Coronary artery (tissue), 2 donors: ENCODE data around the gene SLC52A3.

Source experiments
- DNase-seq: peaks from one replicate; pipeline ENCODE4 v3.0.0-alpha.2; 2017; ENCODE audit warnings: low spot score
- H3K27ac ChIP-seq, 2 donors: fragments of 200-600 bp; sonication (generic); one replicate each; pipeline ENCODE4 v1.5.1; 2016 to 2019
- H3K4me3 ChIP-seq: fragments of 200-600 bp; sonication (generic); 2 replicates; pipeline ENCODE4 v1.5.1; 2016; ENCODE audit warnings: mild to moderate bottlenecking, moderate library complexity
- TF ChIP-seq, protein P1 (sequence below): fragments of 200-600 bp; sonication (generic); IDR thresholded peaks from one replicate; pipeline ENCODE4 v1.5.1; 2019; ENCODE audit warnings: antibody characterized with exemption

The SLC52A3 gene

DNA sequence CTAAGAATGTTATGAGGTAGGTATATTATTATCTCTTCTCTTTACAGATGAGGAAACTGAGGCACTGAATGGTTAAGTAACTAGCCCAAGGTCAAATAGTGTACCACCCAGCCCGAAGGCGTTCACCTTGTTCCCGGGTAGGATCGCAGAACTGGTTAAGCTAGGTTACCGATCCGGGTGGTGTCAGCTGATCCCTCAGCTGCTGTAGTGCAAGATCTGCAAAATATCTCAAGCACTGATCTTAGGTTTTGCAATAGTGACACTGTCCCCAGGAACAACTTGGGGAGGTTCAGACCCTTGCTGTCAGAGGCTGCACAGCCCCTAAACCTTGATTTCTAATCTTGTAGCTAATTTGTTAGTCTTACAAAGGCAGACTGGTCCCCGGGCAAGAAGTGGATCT, 28.1 kb downstream of the SLC52A3 start:
- no peak for DNase-seq
- Histone ChIP-seq H3K4me3 (no peak overlapping the region), H3K27ac (no peak overlapping the region)
- TF ChIP-seq, protein P1, sequence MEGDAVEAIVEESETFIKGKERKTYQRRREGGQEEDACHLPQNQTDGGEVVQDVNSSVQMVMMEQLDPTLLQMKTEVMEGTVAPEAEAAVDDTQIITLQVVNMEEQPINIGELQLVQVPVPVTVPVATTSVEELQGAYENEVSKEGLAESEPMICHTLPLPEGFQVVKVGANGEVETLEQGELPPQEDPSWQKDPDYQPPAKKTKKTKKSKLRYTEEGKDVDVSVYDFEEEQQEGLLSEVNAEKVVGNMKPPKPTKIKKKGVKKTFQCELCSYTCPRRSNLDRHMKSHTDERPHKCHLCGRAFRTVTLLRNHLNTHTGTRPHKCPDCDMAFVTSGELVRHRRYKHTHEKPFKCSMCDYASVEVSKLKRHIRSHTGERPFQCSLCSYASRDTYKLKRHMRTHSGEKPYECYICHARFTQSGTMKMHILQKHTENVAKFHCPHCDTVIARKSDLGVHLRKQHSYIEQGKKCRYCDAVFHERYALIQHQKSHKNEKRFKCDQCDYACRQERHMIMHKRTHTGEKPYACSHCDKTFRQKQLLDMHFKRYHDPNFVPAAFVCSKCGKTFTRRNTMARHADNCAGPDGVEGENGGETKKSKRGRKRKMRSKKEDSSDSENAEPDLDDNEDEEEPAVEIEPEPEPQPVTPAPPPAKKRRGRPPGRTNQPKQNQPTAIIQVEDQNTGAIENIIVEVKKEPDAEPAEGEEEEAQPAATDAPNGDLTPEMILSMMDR = no peak

DNA sequence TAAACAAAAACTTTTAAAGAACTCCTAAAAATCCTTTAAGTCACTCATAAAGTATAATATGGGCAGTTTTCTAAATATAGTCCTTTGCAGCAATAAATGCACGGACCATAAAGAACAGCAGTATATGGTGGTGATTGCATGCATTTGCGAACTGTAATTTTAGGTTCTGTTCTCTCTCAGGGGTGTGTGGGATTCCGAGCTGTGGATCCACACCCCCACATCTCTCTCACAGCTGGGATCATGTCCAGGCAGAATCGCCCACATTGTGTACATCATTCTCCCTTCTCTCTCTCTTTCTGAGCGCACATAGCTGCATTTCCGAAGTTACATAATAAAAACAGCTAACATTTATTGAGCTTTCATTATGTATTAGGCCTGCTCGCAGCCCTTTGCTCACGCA, 28.6 kb downstream of the SLC52A3 start:
- Histone ChIP-seq H3K4me3 (no peak overlapping the region), H3K27ac (no peak overlapping the region)
- TF ChIP-seq, protein P1 = no peak
- DNase-seq = no peak

DNA sequence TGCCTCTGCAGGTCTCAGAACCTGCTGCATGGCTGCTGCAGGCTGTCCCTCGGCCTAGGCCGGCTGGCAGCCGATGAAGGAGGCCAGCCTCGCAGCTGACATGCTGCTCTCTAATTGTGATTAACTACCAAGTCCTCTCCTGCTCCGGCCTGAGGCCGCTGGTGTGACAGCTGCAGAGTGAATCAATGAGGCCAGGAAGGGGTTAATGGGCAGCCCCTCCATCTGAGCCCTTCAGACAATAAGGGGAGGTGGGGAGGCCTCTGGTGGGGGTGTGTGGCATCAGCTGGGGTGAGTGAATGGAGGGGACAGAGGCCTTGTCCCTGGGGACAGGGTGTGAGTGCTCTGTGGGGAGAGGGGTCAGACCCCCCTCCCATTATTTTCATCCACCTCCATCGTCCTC, 34.4 kb downstream of the SLC52A3 start:
- DNase-seq = no peak
- Histone ChIP-seq H3K4me3 (no peak overlapping the region), H3K27ac (no peak overlapping the region)
- TF ChIP-seq, protein P1 = no peak

DNA sequence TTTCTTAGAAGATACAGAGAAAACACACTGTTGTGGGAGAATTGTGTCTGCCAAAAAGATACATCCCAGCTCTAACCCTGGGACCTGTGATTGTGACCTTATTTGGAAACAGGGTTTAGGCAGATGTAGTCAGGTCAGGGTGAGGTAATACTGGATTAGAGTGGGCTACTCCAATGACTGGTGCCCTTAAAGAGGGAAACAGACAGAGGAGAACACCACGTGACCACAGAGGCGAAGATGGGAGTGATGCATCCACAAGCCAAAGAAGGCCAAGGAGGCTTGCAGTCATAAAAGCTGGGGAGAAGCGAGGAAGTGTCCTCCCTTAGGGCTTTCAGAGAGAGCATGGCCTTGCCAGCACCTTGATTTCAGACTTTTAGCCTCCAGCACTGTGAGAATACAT, 35.6 kb downstream of the SLC52A3 start:
- no peak overlapping the region for H3K27ac ChIP-seq
- no peak for DNase-seq
- TF ChIP-seq, protein P1 = no peak
- H3K4me3 ChIP-seq = no peak overlapping the region

DNA sequence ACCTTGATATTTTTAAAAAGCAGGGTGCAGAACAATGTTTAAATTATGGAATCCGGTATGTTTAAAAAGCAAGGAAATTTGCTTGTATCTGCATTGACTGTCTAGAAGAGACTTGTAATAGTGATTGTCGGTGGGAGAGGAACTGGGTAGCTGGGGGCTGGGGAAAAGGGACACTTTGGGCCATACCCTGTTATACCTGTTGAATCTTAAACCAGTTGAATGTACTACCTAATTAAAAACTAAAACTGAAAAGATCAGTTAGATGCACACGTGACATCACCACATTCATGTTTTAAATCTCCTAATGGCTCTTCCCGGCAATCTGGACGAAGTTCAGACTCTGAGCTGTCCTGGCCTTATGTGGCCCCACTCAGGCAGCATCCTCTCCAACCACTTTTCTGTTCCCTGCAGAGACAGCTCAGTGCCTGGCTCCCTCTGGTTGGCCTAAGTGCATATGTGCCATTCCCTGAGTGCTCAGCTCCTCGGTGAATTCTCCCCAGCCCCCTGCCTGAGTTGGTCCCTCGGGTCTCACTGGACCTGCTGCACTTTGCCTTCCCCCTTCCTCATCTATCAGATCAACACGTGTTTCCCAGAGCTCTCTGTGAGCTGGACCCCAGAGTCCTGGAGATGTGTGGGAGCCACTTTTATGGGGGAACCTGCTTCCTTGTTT, 36.3 kb downstream of the SLC52A3 start:
- Histone ChIP-seq H3K4me3 (no peak overlapping the region), H3K27ac (no peak overlapping the region)
- peak; percentile 68 for DNase-seq
- TF ChIP-seq, protein P1 = no peak

DNA sequence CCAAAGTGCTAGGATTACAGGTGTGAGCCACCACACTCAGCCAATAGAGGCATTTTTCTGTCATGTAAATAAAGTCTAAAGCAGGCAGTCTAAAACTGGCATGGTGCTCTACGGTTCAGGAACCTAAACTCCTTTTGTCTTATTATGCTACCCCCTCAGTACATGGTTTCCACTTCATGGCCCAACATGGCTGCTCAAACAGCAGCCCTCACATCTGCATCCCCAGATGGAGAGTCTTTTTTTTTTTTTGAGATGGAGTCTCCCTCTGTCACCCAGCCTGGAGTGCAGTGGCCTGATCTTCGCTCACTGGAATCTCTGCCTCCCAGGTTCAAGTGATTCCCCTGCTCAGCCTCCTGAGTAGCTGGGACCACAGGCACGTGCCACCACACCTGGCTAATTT, 38.3 kb downstream of the SLC52A3 start:
- TF ChIP-seq, protein P1 = no peak
- no peak overlapping the region for H3K27ac ChIP-seq
- H3K4me3 ChIP-seq = no peak overlapping the region
- DNase-seq = no peak

DNA sequence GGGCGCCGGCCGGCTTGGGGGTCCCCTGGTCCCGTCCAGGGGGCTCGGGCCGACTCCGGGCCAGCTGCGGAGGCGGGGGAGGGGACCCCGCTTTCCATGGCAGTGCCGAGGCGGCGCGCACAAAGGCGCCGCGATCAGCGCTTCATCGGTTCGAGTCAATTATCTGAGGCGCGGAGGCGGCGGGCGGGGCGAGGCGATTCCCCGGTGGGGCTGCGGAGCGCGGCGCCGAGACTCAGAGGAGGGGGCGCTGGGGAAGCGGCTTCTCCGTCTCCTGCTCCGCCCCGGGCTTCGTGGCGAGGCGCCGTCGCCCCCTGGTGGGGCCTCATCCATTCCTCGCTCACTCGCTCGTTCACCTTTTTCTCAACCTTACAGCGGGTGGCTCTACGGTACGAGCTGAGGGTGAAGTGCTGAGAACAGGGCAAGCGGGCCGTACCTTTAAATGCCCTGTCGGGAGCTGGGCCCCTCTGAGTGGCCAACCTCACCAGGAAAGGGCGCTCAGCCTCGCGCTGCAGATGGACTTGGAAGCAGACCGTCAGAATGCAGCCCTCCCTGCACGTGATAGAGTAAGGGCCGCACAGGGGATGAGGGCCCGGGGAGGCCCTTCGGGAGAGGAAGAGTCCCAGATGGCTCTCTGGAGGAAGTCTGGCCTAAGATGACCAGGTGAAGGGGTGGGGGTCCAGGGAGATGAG, 39.9 kb downstream of the SLC52A3 start:
- no peak for DNase-seq
- H3K4me3 ChIP-seq = peak overlapping the region; percentile 60
- no peak overlapping the region for H3K27ac ChIP-seq

More for the DNA sequence above, 39.9 kb downstream of the SLC52A3 start:
- TF ChIP-seq, protein P1 = no peak
